Esophagus muscularis mucosa (tissue), 4 donors: ENCODE results near the gene TANGO6. TPM values are rescaled to one million over a fixed set of nuclear protein-coding genes. Genes with fewer than 3 reads are reported as not detected.
"Not testable (repeated sequence)": the region's sequence is repeated elsewhere in the genome, so short reads cannot be mapped to it uniquely, and the experiment has no call there.

Experiments used
- DNase-seq: peaks from one replicate; pipeline ENCODE4 v3.0.0-alpha.2; 2017; ENCODE audit errors: extremely low spot score
- H3K27ac ChIP-seq, 4 donors: fragments of 200-600 bp; sonication (generic); replicated peaks in 1 of 4; 1 replicate in 3 of 4; 2 replicates in 1 of 4; pipeline ENCODE4 v1.5.1; 2016 to 2019; ENCODE audit warnings: mild to moderate bottlenecking in 1 of 4
- H3K27me3 ChIP-seq, 4 donors: fragments of 200-600 bp; sonication (generic); one replicate each; pipeline versions ENCODE4 v1.5.1 to v1.6.0; 2016 to 2019
- H3K36me3 ChIP-seq, 4 donors: fragments of 200-600 bp; sonication (generic); one replicate each; pipeline ENCODE4 v1.5.1; 2016 to 2019
- H3K4me1 ChIP-seq, 4 donors: fragments of 200-600 bp; sonication (generic); one replicate each; pipeline ENCODE4 v1.5.1; 2016 to 2019
- H3K4me3 ChIP-seq, 4 donors: fragments of 200-600 bp; sonication (generic); 1 replicate in 2 of 4; 2 replicates in 2 of 4; pipeline ENCODE4 v1.5.1; 2016 to 2019; ENCODE audit warnings: mild to moderate bottlenecking in 4 of 4, moderate library complexity in 1 of 4
- H3K9me3 ChIP-seq, 4 donors: fragments of 200-600 bp; sonication (generic); 1 replicate in 3 of 4; 2 replicates in 1 of 4; pipeline ENCODE4 v1.5.1; 2016 to 2019
- CTCF ChIP-seq, 3 experiments: fragments of 200-600 bp in 2 of 3; fragments of 450-650 bp in 1 of 3; sonication (generic) in 2 of 3; IDR thresholded peaks; one replicate each; pipeline ENCODE4 v1.5.1; 2017 to 2019; ENCODE audit warnings: antibody characterized with exemption in 3 of 3, mild to moderate bottlenecking in 2 of 3, moderate library complexity in 1 of 3
- EP300 ChIP-seq: sonication (generic); formaldehyde crosslinking; IDR thresholded peaks from one replicate; pipeline ENCODE4 v1.6.1; 2017; ENCODE audit warnings: antibody characterized with exemption
- POLR2A ChIP-seq: fragments of 450-650 bp; IDR thresholded peaks from one replicate; pipeline ENCODE4 v1.6.1; 2017; ENCODE audit warnings: antibody characterized with exemption, moderate library complexity, mild to moderate bottlenecking, low read depth
- POLR2AphosphoS5 ChIP-seq, 2 donors: sonication (generic); formaldehyde crosslinking; IDR thresholded peaks; one replicate each; pipeline ENCODE4 v1.6.1; 2017; ENCODE audit warnings: antibody characterized with exemption in 2 of 2
- WGBS: methylation state at CpG from one replicate; pipeline ENCODE4 v1.1.5; 2018; 5-methylcytosine and 5-hydroxymethylcytosine counted together
- intact Hi-C: fragments of 100-400 bp; cut with DNase I; formaldehyde crosslinking; loops from one replicate; pipeline ENCODE4 v1.15.1; 2023
- total RNA-seq, 4 donors: library from RNA; depleted of rRNA; stranded (reverse); fragments of >200 nt; gene quantifications; one replicate each; pipeline versions ENCODE4 v1.1.0 to v1.2.1, GENCODE V29; 2016

TANGO6 gene
- total RNA-seq, 4 donors from 2014 or later: 15.7 to 21.3 (median 18.3) TPM

- no peaks in the 10 kb centered on the region for H3K4me1 ChIP-seq
- H3K9me3 ChIP-seq: no peaks in the 10 kb centered on the region
- TF ChIP-seq POLR2AphosphoS5 (IDR thresholded peaks at IDR 0.05) (no peak), CTCF (IDR thresholded peaks at IDR 0.05) (no peak), EP300 (no peak), POLR2A (no peak)
- intact Hi-C loops: no loop called here
- H3K27me3 ChIP-seq: no peaks in the 10 kb centered on the region
- no peak for DNase-seq
- H3K4me3 ChIP-seq: no peak overlapping the region
- peaks cover 0 to 5% (median under 1%) of the 10 kb centered on the region in 4 donors for H3K36me3 ChIP-seq
- H3K27ac ChIP-seq: no peak overlapping the region
- WGBS: 90% methylated on average over 5 of the region's 5 CpGs
Measured at GRCh38 chr16:69049146-69049545, 205.8 kb downstream of the TANGO6 start.

- intact Hi-C loops: no loop called here
- DNase-seq: no peak
- 91% methylated on average over 5 of the region's 5 CpGs for WGBS
Measured at GRCh38 chr16:69049603-69050375, 206.5 kb downstream of the TANGO6 start.

GRCh38 chr16:69051517-69051830 lies 208.1 kb downstream of the TANGO6 start:
- 99% methylated on average over 3 of the region's 3 CpGs for WGBS
- DNase-seq, H3K4me1 ChIP-seq, H3K27ac ChIP-seq, H3K36me3 ChIP-seq, H3K27me3 ChIP-seq, intact Hi-C loops, H3K4me3 ChIP-seq, H3K9me3 ChIP-seq: not testable (repeated sequence)

More at GRCh38 chr16:69049603-69050375, 206.5 kb downstream of the TANGO6 start:
- Histone ChIP-seq H3K4me3 (no peak overlapping the region), H3K27ac (no peak overlapping the region), H3K9me3 (no peaks in the 10 kb centered on the region), H3K36me3 (peaks cover 0 to 5% (median 0%) of the 10 kb centered on the region in 4 donors), H3K4me1 (no peaks in the 10 kb centered on the region), H3K27me3 (no peaks in the 10 kb centered on the region)
- TF ChIP-seq POLR2AphosphoS5 (IDR thresholded peaks at IDR 0.05): no peak
- TF ChIP-seq POLR2A: no peak

- Histone ChIP-seq H3K9me3 (no peaks in the 10 kb centered on the region), H3K4me3 (no peak overlapping the region), H3K27ac (no peak overlapping the region), H3K4me1 (peaks cover 0 to 14% (median 12%) of the 10 kb centered on the region in 4 donors), H3K36me3 (no peaks in the 10 kb centered on the region), H3K27me3 (no peaks in the 10 kb centered on the region)
- no peak for DNase-seq
- intact Hi-C loops: no loop called here
- no peak for TF ChIP-seq EP300
- TF ChIP-seq POLR2A: no peak
- TF ChIP-seq POLR2AphosphoS5 (IDR thresholded peaks at IDR 0.05): no peak
- no peak for TF ChIP-seq CTCF (IDR thresholded peaks at IDR 0.05)
- WGBS: 94% methylated on average over 3 of the region's 3 CpGs
Measured at GRCh38 chr16:69055008-69055407, 211.7 kb downstream of the TANGO6 start.

DNA sequence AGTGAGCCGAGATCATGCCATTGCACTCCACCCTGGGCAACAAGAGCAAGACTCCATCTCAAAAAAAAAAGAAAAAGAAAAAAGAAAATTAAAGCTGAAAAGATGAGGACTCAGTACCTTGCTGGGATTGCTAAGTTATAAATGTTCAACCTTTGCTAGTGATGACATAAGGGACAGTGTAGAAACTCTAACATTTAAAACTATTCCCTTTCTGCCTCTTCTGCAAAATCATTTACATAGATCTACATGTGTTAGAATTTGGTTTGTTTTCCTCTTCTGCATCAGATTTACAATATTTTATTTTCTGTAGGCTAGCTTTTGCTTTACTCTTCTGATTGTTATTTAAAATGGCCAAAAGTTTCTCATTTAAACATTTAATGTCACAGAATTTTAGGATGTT lies 212.6 kb downstream of the TANGO6 start:
- Histone ChIP-seq H3K4me1 (peaks cover 0 to 14% (median 12%) of the 10 kb centered on the region in 4 donors), H3K27ac (no peak overlapping the region), H3K9me3 (no peaks in the 10 kb centered on the region), H3K27me3 (no peaks in the 10 kb centered on the region), H3K36me3 (no peaks in the 10 kb centered on the region), H3K4me3 (no peak overlapping the region)
- TF ChIP-seq POLR2A (no peak), POLR2AphosphoS5 (IDR thresholded peaks at IDR 0.05) (no peak), EP300 (no peak), CTCF (IDR thresholded peaks at IDR 0.05) (no peak)
- intact Hi-C loops: no loop called here
- DNase-seq: no peak
- WGBS: 83% methylated on average over 1 of the region's 1 CpG

DNA sequence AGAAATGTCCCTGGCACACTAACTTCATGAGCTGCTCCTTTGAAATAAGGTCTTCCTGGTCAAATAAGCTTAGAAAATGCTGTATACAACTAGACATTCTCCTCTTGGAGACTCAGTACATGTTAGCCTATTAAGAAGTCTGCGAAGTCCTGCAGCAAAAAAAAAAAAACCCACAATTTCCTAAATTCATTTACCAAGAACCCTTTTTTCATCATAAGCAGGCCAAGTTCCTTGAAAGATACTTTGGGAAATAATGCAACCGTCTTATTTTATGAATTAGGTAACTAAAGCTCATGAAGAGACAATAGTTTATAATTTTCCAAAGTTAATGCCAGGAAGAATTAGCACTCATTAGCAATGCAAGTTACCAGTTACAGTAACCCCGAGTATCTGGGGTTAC lies 213.1 kb downstream of the TANGO6 start:
- Histone ChIP-seq H3K27ac (no peak overlapping the region), H3K9me3 (no peaks in the 10 kb centered on the region), H3K4me1 (peaks cover 0 to 14% (median 12%) of the 10 kb centered on the region in 4 donors), H3K36me3 (no peaks in the 10 kb centered on the region), H3K4me3 (no peak overlapping the region), H3K27me3 (no peaks in the 10 kb centered on the region)
- no peak for DNase-seq
- TF ChIP-seq EP300: no peak
- TF ChIP-seq POLR2AphosphoS5 (IDR thresholded peaks at IDR 0.05): no peak
- no peak for TF ChIP-seq POLR2A
- TF ChIP-seq CTCF (IDR thresholded peaks at IDR 0.05): no peak
- intact Hi-C loops: no loop called here
- 81% methylated on average over 3 of the region's 3 CpGs for WGBS
